HFFc6 (cell line): ENCODE results near the gene ALOXE3. TPM values are rescaled to one million over a fixed set of nuclear protein-coding genes. Genes with fewer than 3 reads are reported as not detected.

Experiments used
- DNase-seq: peaks from one replicate; pipeline ENCODE4 v3.0.0-alpha.2; 2018
- H3K27ac Mint-ChIP-seq: 2 replicates; pipeline ENCODE4 v1.8.0; 2020; ENCODE audit warnings: mild to moderate bottlenecking, mixed read lengths
- H3K27me3 Mint-ChIP-seq: 2 replicates; pipeline ENCODE4 v1.8.0; 2021; ENCODE audit warnings: mild to moderate bottlenecking, moderate library complexity, mixed read lengths; ENCODE audit not compliant: insufficient read depth
- H3K36me3 Mint-ChIP-seq: 2 replicates; pipeline ENCODE4 v1.8.0; 2021; ENCODE audit warnings: low read depth, mixed read lengths
- H3K4me1 Mint-ChIP-seq: 2 replicates; pipeline ENCODE4 v1.8.0; 2020; ENCODE audit warnings: low read depth, mixed read lengths
- H3K4me3 Mint-ChIP-seq: 2 replicates; pipeline ENCODE4 v1.8.0; 2020; ENCODE audit warnings: mild to moderate bottlenecking, moderate library complexity, mixed read lengths
- H3K9me3 Mint-ChIP-seq: 2 replicates; pipeline ENCODE4 v1.8.0; 2020; ENCODE audit warnings: mild to moderate bottlenecking, mixed read lengths
- CTCF ChIP-seq: fragments of 200-600 bp; sonication (generic); IDR thresholded peaks from 2 replicates; pipeline ENCODE4 v1.5.0; 2021; ENCODE audit warnings: antibody characterized with exemption, mild to moderate bottlenecking
- total RNA-seq, 6 experiments: library from RNA; stranded (reverse); fragmentation: NEBNext Ultra II Directional; extraction: Animal tissue kit (Norgen Biotek cat#: 25700); gene quantifications; 2 replicates in 1 of 6; 3 replicates in 5 of 6; pipeline ENCODE4 v1.2.3, GENCODE V29; 2021

ALOXE3 gene
- total RNA-seq, 6 experiments from 2014 or later = 0.14 to 0.30 (median 0.21) TPM

- Mint-ChIP-seq H3K9me3 (no peaks in the 10 kb centered on the region), H3K4me1 (no peaks in the 10 kb centered on the region), H3K4me3 (peak overlapping the region; percentile 24; the same call in 1 of the 2 replicates), H3K27me3 (peaks cover 24% of the 10 kb centered on the region), H3K27ac (no peak overlapping the region), H3K36me3 (peaks cover 13% of the 10 kb centered on the region)
- no peak for DNase-seq
- no peak for TF ChIP-seq CTCF
Observed at GRCh38 chr17:8141741-8142140, 23.4 kb upstream of the ALOXE3 start.

GRCh38 chr17:8141045-8141444 lies 22.7 kb upstream of the ALOXE3 start:
- Mint-ChIP-seq H3K4me3 (no peak overlapping the region; the same call in 1 of the 2 replicates), H3K27me3 (peaks cover 24% of the 10 kb centered on the region), H3K27ac (no peak overlapping the region), H3K36me3 (peaks cover 6% of the 10 kb centered on the region; the same call in 1 of the 2 replicates), H3K9me3 (no peaks in the 10 kb centered on the region), H3K4me1 (no peaks in the 10 kb centered on the region)
- TF ChIP-seq CTCF = no peak
- no peak for DNase-seq

GRCh38 chr17:8140065-8141029 lies 22.0 kb upstream of the ALOXE3 start:
- no peaks in the 10 kb centered on the region for H3K9me3 Mint-ChIP-seq
- H3K4me1 Mint-ChIP-seq = no peaks in the 10 kb centered on the region
- DNase-seq = no peak
- peaks cover 5% of the 10 kb centered on the region; the same call in 1 of the 2 replicates for H3K36me3 Mint-ChIP-seq
- peaks cover 24% of the 10 kb centered on the region for H3K27me3 Mint-ChIP-seq
- TF ChIP-seq CTCF = no peak
- no peak overlapping the region for H3K4me3 Mint-ChIP-seq
- no peak overlapping the region for H3K27ac Mint-ChIP-seq

- no peaks in the 10 kb centered on the region for H3K9me3 Mint-ChIP-seq
- peak; percentile 98 for DNase-seq
- H3K4me3 Mint-ChIP-seq = no peak overlapping the region
- peaks cover 8% of the 10 kb centered on the region for H3K4me1 Mint-ChIP-seq
- peak; percentile 94 for TF ChIP-seq CTCF
- no peak overlapping the region for H3K27ac Mint-ChIP-seq
- peaks cover 12% of the 10 kb centered on the region for H3K27me3 Mint-ChIP-seq
- peaks cover 2% of the 10 kb centered on the region; the same call in 1 of the 2 replicates for H3K36me3 Mint-ChIP-seq
Observed at GRCh38 chr17:8138672-8139371, 20.5 kb upstream of the ALOXE3 start.

GRCh38 chr17:8138374-8138671 lies 20.0 kb upstream of the ALOXE3 start:
- Mint-ChIP-seq H3K27me3 (peaks cover 9% of the 10 kb centered on the region), H3K4me1 (peaks cover 13% of the 10 kb centered on the region), H3K9me3 (no peaks in the 10 kb centered on the region), H3K27ac (no peak overlapping the region), H3K36me3 (no peaks in the 10 kb centered on the region), H3K4me3 (no peak overlapping the region)
- no peak for TF ChIP-seq CTCF
- DNase-seq = no peak
